SK-N-MC (cell line): ENCODE results near the gene TMPRSS6.

Source experiments
- DNase-seq: peaks from one replicate; pipeline ENCODE4 v3.0.0-alpha.2; 2011; ENCODE audit warnings: low read depth, low spot score
- H3K27ac ChIP-seq: fragments of 200-600 bp; sonication (generic); 2 replicates; pipeline ENCODE4 v1.5.1; 2016; ENCODE audit warnings: mixed run types
- H3K36me3 ChIP-seq: fragments of 200-600 bp; sonication (generic); 2 replicates; pipeline ENCODE4 v1.6.1; 2017; ENCODE audit warnings: antibody characterized with exemption, low read length, mixed read lengths; ENCODE audit not compliant: insufficient read depth
- H3K4me3 ChIP-seq: fragments of 200-600 bp; sonication (generic); 2 replicates; pipeline ENCODE4 v1.5.1; 2016
- H3K9ac ChIP-seq: fragments of 200-600 bp; sonication (generic); 2 replicates; pipeline ENCODE4 v1.8.0; 2017; ENCODE audit warnings: mixed run types, mixed read lengths; ENCODE audit not compliant: insufficient read length
- H3K9me3 ChIP-seq: fragments of 200-600 bp; sonication (generic); 2 replicates; pipeline ENCODE4 v1.6.1; 2017; ENCODE audit warnings: low read depth, mild to moderate bottlenecking, antibody characterized with exemption, low read length, moderate library complexity, mixed read lengths
- EZH2 ChIP-seq: fragments of 200-600 bp; sonication (generic); IDR thresholded peaks from one replicate; pipeline ENCODE4 v1.6.1; 2017; ENCODE audit warnings: antibody characterized with exemption
- FOXP2 ChIP-seq: optimal IDR thresholded peaks from 2 replicates; pipeline ENCODE3; 2011; ENCODE audit warnings: mild to moderate bottlenecking, moderate library complexity; ENCODE audit not compliant: insufficient read depth; ENCODE audit errors: extremely low read length, control extremely low read depth
- POLR2AphosphoS5 ChIP-seq: IDR thresholded peaks from 2 replicates; pipeline ENCODE4 v1.6.1; 2012; ENCODE audit warnings: mild to moderate bottlenecking, low read depth, low read length, borderline replicate concordance

The TMPRSS6 gene

GRCh38 chr22:37032535-37033460 is 76.7 kb downstream of the TMPRSS6 start:
- Histone ChIP-seq H3K4me3 (no peak overlapping the region), H3K9ac (no peak overlapping the region), H3K9me3 (no peaks in the 10 kb centered on the region), H3K27ac (no peak overlapping the region), H3K36me3 (no peaks in the 10 kb centered on the region)
- no peak for TF ChIP-seq POLR2AphosphoS5
- TF ChIP-seq EZH2 = no peak
- no peak for TF ChIP-seq FOXP2
- no peak for DNase-seq

- Histone ChIP-seq H3K9ac (no peak overlapping the region), H3K27ac (no peak overlapping the region), H3K4me3 (no peak overlapping the region), H3K9me3 (no peaks in the 10 kb centered on the region), H3K36me3 (no peaks in the 10 kb centered on the region)
- no peak for DNase-seq
- TF ChIP-seq POLR2AphosphoS5 (no peak), EZH2 (no peak), FOXP2 (no peak)
These were observed 77.4 kb downstream of the TMPRSS6 start for GRCh38 chr22:37032134-37032534.

DNA sequence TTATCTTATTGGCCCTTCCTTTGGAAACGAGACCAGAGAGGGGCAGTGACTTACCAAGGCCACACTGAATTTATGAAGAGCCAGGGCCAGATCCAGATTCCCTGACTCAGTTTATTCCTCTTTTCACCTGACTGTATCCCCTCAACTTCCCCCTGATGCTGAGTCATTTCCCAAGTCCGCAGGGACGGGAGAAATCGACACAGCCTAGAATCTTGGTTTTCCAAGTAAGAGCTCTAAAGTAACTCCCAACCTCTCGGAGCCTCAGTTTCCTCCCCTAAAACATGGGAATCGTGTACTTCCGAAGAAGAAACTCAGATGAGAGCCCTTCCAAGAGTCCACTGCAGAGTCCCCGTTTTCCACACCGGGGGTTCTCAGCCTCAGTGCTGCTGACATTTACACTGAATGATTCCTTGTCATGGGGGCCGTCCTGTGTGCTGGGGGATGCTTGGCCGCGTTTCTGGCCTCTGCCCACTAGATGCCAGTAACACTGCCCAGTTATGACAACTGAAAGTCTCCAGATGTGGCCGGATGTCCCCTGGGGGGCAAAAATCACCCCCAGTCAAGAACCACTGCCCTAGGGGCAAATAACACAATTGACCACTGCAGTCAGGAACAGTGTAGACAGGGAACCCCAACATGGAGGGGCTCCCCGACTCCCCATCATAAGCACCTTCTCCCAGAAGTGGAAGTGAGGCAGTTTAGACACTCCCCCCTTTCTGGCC is 78.8 kb downstream of the TMPRSS6 start:
- Histone ChIP-seq H3K36me3 (no peaks in the 10 kb centered on the region), H3K27ac (no peak overlapping the region), H3K9me3 (no peaks in the 10 kb centered on the region), H3K9ac (no peak overlapping the region), H3K4me3 (no peak overlapping the region)
- TF ChIP-seq POLR2AphosphoS5 (no peak), FOXP2 (no peak), EZH2 (no peak)
- no peak for DNase-seq

DNA sequence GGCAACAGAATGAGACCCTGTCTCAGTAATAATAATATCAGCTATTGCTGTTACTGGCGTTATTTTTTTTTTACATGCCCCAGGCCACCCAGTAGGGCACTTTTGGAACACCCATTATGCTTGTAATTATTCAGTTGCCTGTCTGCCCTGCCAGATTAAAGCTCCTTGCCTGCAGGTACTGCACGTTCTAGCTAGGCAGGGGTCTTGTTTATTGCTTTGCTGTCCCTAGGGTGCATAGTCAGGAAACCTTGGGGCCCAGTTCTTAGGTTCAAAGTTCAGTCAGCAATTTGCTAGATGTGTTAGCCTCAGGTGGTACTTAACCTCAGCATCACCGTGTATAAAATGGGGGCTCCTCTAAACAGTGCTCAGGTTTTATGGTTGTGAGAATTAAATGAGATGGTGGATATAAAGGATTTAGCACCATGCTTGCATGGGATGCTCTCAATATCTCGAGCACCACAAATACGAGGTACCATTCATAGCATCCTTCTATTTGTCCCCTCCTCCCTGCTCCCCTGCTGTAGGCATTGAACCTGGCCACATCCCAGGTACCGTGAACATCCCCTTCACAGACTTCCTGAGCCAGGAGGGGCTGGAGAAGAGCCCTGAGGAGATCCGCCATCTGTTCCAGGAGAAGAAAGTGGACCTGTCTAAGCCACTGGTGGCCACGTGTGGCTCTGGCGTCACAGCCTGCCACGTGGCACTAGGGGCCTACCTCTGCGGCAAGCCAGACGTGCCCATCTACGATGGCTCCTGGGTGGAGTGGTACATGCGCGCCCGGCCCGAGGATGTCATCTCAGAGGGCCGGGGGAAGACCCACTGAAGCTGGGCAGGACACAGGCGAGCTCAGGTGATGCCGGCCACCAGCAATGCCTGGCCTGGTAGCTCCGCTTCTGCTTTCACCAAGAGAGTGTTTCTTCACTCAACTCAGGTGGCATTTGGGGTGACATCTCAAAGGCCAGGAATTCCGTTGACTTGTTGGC is 80.5 kb downstream of the TMPRSS6 start:
- no peak overlapping the region for H3K27ac ChIP-seq
- no peaks in the 10 kb centered on the region for H3K36me3 ChIP-seq
- no peaks in the 10 kb centered on the region for H3K9me3 ChIP-seq
- no peak for DNase-seq
- H3K9ac ChIP-seq = no peak overlapping the region
- no peak overlapping the region for H3K4me3 ChIP-seq
- TF ChIP-seq FOXP2 (no peak), POLR2AphosphoS5 (no peak), EZH2 (no peak)

- Histone ChIP-seq H3K36me3 (no peaks in the 10 kb centered on the region), H3K9ac (no peak overlapping the region), H3K9me3 (no peaks in the 10 kb centered on the region), H3K4me3 (no peak overlapping the region), H3K27ac (no peak overlapping the region)
- DNase-seq = no peak
- TF ChIP-seq EZH2 (no peak), FOXP2 (no peak), POLR2AphosphoS5 (no peak)
These were observed 82.0 kb downstream of the TMPRSS6 start for GRCh38 chr22:37027556-37027955.

DNA sequence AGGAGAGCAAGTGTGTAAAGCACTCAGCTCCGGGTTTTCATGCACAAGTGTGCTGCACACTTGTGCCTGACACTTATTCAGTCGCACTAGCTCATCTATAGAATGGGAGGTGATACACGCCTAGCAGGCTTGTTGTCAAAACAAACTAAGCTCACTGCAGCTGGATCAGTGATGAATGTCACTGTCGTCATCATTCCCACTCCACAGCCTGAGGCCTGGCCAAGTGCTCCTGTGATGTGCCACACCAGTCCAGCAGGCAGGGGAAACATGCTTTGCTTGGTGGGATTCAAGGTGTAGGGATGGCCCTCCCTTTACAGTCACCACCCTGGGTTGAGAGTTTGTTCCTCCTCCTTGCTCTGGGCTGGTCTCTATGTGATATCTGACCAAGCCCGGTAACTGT is 83.2 kb downstream of the TMPRSS6 start:
- TF ChIP-seq FOXP2 (no peak), POLR2AphosphoS5 (no peak), EZH2 (no peak)
- H3K9me3 ChIP-seq = no peaks in the 10 kb centered on the region
- H3K27ac ChIP-seq = no peak overlapping the region
- H3K4me3 ChIP-seq = no peak overlapping the region
- DNase-seq = no peak
- H3K36me3 ChIP-seq = no peaks in the 10 kb centered on the region
- H3K9ac ChIP-seq = no peak overlapping the region

- H3K9me3 ChIP-seq = no peaks in the 10 kb centered on the region
- no peak overlapping the region for H3K27ac ChIP-seq
- no peak overlapping the region for H3K4me3 ChIP-seq
- TF ChIP-seq EZH2 (no peak), FOXP2 (no peak), POLR2AphosphoS5 (no peak)
- no peak for DNase-seq
- no peaks in the 10 kb centered on the region for H3K36me3 ChIP-seq
- H3K9ac ChIP-seq = no peak overlapping the region
These were observed 83.9 kb downstream of the TMPRSS6 start for GRCh38 chr22:37025500-37026070.
